ENCODE results near the gene LCTL.

Gene LCTL

GRCh38 chr15:66567897-66568296, 2.1 kb upstream of the LCTL start:
- TF ChIP-seq CTCF (IDR thresholded peaks at IDR 0.05; ENCODE audit: control insufficient read depth, insufficient read depth, low read depth, low read length, missing control alignments): no peak
- no peak overlapping the region for H3K4me3 ChIP-seq (ENCODE audit: control insufficient read depth, low read depth, low read length)
- no peak for DNase-seq (ENCODE audit: low read depth)

DNA sequence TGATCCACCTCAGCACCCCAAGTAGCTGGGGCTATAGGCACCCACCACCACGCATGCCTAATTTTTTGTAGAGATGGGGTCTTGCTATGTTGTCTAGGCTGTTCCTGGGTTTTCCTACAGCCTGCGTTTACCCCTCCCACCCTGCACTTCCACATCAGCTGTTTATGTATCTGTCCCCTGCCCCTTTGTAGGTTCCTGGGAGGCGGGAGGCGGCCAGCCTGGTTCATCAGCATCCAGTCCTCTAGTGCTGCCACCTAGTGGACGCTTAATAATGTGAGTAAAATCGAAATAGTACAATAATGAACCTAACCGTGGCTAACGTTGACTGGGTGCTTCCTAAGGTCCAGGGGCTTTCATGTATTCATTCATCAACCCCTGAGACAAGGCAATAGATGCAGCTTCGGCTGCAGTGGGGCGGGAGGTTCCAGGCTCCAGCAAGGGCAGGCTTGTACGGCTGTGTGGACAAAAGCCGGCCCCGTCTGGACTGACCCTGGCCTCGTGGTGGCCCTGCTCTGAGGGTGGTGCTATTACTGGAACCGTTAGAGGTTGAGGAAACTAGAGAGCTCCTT, 1.2 kb upstream of the LCTL start:
- H3K4me3 ChIP-seq (ENCODE audit: control insufficient read depth, low read depth, low read length): no peak overlapping the region
- peak; percentile 71 for TF ChIP-seq CTCF (IDR thresholded peaks at IDR 0.05; ENCODE audit: control insufficient read depth, insufficient read depth, low read depth, low read length, missing control alignments)
- no peak for DNase-seq (ENCODE audit: low read depth)

GRCh38 chr15:66565141-66565641, 607 bp downstream of the LCTL start:
- TF ChIP-seq CTCF (IDR thresholded peaks at IDR 0.05; ENCODE audit: control insufficient read depth, insufficient read depth, low read depth, low read length, missing control alignments): no peak
- no peak for DNase-seq (ENCODE audit: low read depth)
- no peak overlapping the region for H3K4me3 ChIP-seq (ENCODE audit: control insufficient read depth, low read depth, low read length)

- TF ChIP-seq CTCF (IDR thresholded peaks at IDR 0.05; ENCODE audit: control insufficient read depth, insufficient read depth, low read depth, low read length, missing control alignments): no peak
- DNase-seq (ENCODE audit: low read depth): no peak
- H3K4me3 ChIP-seq (ENCODE audit: control insufficient read depth, low read depth, low read length): no peak overlapping the region
Measured at GRCh38 chr15:66564136-66565041, 1.4 kb downstream of the LCTL start.

DNA sequence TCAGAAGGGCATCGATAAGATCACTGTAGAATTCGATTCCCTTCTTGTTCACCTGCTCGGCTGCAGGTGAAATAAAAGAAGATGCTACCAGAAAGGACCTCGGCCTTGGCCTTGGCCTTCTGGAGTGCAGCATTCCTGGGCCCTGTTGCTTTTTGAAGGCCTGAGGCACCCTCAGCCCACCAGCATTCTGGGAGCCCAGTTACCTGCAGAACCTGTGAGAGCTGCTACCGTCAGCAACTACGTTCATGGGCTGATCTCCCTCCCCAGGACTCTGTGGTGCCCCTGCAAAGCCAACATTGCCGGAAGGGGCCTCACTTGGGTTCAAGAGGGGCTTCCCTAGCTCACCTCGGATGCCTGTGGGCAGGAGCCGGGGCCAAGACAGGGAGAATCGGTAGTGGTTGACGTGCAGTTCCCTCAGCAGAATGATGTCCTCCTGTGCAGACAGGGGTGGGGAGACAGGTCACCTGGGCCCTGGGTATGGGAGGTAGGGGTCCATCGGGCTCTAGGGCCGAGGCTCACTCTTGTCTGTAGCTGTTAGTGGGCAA, 2.2 kb downstream of the LCTL start:
- no peak overlapping the region for H3K4me3 ChIP-seq (ENCODE audit: control insufficient read depth, low read depth, low read length)
- TF ChIP-seq CTCF (IDR thresholded peaks at IDR 0.05; ENCODE audit: control insufficient read depth, insufficient read depth, low read depth, low read length, missing control alignments): no peak
- no peak for DNase-seq (ENCODE audit: low read depth)

GRCh38 chr15:66563126-66563525, 2.7 kb downstream of the LCTL start:
- TF ChIP-seq CTCF (IDR thresholded peaks at IDR 0.05; ENCODE audit: control insufficient read depth, insufficient read depth, low read depth, low read length, missing control alignments): no peak
- no peak for DNase-seq (ENCODE audit: low read depth)
- no peak overlapping the region for H3K4me3 ChIP-seq (ENCODE audit: control insufficient read depth, low read depth, low read length)
